HG03064 (cell line): ENCODE data around the gene RBBP8NL.
"Not testable (repeated sequence)": the region's sequence is repeated elsewhere in the genome, so short reads cannot be mapped to it uniquely, and the experiment has no call there.

Source experiments
- ATAC-seq: cut with Tn5 transposase; IDR thresholded peaks from one replicate; pipeline ENCODE4 v1.9.1; 2021; ENCODE audit warnings: low read depth; ENCODE audit not compliant: unreplicated experiment

The RBBP8NL gene

DNA sequence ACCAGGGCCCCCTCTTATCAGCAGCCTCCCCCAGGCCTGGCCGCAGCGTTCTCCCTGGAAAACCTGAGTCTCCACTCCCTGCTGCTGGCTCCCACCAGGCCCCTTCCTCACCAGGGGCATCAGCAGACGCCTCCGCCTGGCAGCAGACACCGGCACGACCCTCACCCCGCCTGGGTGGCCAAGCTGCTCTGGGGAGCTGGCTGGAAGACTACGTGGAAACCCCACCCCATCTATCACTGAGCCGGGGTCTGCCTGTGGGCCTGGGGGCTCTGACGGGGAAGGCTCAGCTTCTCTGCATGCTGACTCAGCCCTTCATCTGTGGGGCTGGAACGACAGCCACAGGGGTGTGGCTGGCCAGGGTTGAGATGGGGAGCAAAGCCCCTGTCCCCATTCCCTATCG is 19.1 kb upstream of the RBBP8NL start:
- no peak for ATAC-seq

DNA sequence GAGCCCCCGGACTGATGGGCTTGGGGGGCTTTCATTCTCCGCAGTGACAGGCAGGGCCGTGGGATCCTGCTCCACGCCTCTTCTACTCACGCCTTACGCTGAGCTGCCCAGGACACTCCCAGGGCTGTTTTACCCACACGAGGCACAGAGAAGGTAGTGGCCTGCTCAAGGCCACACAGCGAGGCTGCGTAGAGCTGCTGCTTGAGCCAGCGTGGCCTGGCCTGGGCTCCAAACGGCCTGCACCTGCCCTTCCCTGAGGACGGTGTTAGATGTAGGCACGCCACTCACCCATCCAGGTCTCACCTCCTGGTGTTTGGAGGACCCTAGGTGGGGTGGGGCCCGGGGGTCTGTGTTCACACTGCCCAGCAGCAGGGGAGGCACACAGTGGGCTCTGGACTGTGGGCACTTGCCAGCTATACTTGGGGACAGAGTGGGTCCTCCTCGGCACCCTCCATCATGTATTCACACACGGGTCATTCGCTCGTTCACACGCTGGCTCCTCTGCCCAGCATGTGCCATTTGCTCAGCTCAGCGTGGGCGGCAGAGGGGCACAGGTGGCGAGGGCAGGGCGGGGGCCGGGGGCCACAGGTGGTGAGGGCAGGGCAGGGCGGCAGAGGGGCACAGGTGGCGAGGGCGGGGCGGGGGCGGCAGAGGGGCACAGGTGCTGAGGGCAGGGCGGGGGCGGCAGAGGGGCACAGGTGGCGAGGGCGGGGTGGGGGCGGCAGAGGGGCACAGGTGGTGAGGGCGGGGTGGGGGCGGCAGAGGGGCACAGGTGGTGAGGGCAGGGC is 18.4 kb upstream of the RBBP8NL start:
- ATAC-seq: no peak

DNA sequence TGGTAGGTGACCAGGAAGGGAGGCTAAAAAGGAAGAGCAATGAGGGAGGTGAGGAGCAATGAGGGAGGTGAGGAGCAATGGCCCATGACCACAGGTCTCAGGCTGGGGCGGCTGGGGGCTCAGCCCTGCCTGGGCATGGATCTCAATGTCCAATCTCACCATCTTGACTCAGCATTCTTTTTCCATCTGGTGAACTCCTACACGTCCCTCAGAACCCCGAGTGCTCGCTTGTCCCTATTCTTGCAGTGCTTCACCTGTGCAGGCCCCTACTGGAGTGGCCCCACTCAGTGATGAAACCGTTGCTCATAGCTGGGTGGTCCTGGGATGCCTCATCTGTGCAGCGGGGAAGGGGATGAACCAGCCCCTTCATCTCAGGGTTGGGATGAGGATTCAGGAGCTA is 16.9 kb upstream of the RBBP8NL start:
- ATAC-seq: no peak

DNA sequence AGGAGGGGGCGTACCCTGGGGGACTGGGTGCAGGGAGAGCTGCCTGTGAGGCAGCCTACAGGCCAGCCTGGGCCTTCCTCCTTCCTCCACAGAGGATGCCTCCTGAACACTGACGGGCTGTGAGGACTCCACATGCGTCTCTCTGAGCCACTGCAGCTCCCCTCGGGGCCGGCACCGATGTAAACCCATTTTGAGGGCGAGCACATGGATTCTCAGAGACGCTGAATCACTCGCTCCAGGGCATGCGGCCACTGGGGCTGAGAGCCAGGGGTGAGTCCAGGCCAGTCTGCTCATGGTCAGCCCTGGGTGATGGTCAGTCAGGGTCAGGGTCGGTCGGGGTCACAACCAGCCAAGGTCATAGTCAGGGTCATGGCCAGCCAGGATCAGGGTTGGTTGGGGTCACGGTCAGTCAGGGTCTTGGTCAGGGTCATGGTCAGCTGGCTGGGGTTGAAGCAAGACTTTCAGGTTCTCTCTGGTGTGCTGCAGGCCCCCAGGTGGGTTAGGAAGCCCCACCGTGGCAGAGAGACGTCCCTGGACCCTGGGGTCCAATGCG is 14.7 kb upstream of the RBBP8NL start:
- no peak for ATAC-seq

DNA sequence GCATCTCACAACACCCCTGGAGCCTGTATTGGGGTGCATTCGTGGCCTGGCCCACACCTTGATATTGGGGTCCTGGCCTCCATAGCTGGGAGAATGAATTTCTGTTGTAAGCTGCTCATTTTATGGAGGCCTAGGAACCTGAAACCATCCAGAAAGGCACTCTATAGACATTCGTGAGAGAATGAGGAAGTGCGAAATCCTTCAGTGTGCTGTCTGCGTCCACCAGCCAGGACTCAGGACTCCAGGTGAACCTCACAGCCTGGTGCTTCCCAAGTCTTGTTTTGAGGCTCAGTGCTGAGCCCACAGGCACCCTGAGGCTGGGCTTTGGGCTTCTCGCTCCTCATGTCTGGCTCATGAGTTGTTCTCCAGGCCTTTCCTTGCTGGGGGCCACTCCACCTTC is 11.9 kb upstream of the RBBP8NL start:
- ATAC-seq: no peak

DNA sequence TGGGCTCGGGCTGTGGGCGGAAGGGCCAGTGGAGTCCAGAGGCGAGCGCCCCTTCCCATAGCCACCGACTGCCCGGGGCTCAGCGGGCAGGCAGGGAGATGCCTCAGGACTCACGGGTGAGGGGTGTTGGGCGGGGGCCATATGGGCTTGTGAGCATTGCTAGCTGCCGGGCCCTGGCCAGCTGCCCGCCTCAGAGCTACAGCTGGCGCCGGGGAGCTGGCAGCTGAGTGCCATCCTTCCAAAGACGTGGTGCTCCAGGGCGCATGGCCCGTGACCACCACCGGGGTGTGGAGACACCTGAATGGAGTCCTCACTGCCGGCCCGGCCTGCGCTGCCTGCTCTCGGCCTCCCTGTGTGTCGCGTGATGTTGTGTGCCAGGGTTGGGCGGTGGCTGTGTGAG is 10.6 kb upstream of the RBBP8NL start:
- ATAC-seq: no peak

DNA sequence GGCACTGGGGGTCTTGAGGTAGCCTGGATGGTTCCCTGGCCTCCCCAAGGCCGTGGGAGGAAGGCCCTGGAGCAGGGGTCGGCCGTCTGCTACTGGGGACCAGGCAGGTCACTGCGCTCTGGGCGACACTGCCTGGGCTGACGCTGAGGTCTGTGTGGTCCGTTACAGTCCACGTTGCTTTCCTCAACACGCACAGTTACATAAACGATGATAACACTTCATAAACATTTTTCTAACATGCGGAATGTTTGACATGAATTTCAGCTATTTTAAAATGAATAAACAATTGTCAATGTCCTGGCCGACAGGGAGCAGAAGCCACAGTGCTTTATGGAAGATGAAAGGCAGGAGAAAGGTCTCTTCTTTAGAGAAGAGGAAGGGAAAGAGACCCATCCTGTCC is 10.2 kb upstream of the RBBP8NL start:
- no peak for ATAC-seq

DNA sequence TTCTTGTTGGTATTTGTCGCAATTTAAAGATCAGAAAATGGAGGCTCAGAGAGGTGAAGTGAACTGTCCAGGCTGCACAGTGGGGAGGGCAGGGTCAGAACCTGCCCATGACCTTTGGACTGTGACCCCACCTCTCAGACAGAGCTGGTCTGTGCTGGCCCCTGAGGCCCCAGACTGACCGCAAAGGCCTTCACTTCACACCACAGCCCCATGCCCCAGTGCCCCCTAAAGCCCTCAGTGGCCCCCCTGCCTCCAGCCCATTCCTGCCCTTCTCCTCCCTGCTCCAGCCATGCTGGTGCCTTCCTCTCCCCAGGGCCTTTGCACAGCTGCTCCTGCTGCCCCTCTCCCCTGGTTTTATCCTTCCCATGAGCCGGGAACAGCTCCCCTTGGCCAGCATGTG is 9.4 kb upstream of the RBBP8NL start:
- ATAC-seq: no peak

DNA sequence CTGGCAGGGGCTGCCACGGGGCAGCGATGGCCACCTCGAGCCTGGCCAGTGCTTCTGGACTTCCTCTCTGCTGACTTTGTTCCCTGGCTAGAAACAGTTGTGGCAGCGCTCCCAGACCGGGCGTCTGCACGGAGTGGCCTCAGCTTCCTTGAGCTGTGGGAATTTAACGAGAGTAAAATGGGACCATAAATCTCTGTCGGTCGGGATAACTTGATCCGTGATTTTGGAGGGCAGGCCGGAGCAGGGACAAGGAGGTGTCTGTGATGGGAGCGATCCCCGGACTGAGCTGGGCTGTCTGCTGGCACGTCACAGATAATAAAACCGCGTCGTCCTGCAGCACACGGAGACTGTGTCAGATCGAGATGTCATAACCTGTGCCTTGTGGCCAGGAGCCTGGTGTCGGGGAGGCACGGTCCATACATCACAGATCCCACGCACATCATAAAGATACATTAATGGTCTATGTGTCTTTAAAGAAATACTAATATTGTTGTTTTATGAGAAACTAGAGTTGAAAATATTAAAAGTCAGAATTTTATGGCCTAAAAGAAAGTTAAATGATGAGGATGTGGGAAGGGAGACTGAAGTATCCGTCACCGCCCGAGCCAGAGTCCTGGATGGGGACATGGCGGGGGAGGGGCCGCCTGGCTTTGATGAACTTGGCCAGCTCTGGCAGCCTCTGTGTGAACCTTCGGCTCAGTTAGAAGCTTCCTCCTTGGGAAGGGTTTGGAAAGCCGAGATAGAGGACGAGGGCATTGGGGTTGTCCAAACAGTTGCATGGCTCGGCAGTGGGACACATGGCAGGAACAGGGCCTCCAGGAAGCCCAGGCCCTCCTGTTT is 6.5 kb upstream of the RBBP8NL start:
- ATAC-seq: no peak

DNA sequence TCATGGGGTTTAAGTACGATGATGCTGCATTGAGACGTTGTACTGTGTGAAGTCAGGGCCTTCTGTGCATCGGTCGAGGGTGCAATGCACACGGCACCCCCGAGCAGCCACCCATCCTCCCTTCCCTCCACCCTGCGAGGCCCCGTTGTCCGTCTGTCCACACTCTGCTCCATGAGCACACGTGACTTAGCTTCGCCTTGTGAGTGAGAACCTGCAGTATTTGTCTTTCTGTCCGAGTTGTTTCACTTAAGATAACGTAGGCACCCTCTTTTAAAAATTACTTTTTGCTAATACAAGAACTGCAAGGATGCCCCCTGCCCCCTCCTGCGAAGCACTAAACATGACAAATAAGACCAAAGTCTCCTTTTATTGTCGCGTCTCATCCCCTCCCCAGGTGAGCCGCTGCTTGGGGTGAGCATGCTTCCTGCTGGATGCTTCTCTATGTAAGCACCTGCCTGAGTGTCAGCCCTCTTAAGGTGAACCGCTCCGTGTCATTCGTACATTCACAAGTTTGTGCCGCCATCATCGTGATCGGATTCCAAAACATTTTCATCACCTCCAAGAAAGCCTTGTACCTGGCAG is 3.6 kb upstream of the RBBP8NL start:
- no peak for ATAC-seq

DNA sequence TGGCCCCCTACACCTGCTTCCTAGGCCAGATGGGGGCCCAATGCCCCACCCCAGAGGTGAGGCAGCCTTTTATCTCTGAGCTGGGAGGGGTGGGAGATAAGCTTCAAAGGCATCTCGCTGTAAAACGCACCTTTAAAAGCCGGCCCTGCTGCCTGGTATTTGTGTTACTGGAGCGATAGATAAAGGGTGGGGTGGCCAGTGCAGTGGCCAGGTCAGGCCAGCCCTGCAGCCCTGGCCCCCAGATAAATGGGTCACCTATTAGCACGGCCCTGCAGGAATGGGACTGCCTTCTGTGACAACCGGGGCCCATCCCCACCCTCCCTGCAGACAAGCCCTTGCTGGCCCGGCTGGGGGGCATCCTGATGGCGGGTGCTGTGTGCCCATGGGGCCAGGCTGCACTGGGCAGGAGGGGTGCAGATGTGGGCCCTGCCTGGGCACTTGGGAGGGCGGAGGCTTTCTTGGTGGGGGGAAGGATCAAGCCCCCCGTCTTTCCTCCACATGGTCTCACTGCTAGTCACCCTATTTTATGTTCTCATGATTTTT is 3.0 kb upstream of the RBBP8NL start:
- ATAC-seq: no peak

DNA sequence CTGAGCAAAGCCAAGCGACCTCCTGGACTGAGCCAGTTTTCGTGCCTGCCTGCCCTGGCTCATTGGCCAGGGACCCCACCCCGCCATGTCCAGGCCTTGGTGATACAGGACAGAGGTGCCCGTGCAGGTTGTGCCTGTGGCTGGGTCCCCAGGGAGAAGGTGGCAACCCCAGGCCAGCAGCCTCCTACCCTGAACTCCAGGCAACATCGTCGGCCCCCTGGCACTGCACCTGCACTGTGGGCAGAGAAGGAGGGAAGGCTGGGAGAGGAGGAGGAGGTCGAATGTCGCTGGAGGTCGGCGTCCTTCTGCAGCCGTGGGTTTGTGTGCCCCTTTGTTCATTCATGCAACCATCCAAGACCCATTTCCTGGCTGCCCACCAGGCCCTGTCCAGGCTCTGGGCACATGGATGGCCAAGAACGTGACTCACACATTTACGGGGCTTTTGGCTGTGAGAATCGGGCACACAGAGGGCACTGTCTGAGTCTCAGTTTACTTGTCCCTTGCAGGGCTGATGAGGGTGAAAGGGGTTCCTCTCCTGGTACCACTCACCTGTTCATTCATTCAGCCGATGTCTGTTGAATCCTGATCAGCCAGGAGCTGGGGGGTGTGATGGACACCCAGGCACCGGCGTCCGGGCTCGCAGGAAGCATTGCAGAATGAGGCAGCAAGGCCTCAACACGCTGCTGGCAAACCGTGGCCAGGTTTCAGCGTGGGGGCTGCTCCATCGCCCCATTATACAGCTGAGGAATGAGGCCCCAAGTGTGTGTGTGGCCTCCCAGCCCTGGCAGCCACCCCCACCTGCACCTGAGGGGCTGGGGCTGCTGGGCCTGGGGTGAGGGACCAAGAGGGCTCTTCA is 2.3 kb upstream of the RBBP8NL start:
- no peak for ATAC-seq

DNA sequence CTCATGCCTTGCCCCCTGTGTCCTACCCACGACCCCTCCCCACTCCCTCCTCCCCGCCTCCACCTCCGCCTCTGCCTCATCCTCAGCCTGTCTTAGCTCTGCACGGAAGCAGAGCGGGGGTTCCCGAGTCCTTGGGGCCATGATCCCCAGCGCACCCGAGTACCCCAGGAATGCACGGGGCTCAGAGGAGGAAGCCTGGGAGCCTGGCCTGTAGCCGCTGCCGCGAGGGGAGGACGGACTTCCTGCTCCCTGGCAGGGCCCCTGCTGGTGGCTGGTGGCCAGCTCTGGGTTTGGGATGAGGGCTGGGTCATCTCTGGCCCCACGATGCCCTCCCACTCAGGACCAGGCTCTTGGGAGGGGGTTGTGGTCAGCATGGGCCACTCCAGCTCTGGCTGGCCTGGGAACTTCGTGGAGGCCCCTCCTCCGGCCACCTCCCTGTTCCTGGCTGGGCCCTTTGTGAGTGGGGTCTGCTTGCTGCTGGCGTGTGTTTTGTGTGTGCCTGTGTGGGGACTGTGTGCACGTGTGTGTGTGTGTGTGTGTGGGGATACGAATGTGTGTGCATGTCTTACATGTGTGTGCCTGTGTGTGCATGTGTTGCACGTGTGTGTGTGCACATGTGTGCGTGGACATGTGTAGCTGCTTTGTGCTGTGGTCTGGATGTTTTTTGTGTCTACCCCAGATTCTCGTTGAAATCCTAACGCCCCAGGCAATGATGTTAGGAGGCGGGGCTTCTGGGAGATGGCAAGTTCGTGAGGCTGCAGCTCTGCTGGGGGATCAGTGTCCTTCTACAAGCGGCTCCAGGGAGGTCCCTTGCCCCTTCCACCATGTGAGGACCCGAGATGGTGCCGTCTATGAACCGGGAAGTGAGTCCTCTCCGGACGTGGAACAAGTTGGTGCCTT is 1.3 kb upstream of the RBBP8NL start:
- no peak for ATAC-seq

DNA sequence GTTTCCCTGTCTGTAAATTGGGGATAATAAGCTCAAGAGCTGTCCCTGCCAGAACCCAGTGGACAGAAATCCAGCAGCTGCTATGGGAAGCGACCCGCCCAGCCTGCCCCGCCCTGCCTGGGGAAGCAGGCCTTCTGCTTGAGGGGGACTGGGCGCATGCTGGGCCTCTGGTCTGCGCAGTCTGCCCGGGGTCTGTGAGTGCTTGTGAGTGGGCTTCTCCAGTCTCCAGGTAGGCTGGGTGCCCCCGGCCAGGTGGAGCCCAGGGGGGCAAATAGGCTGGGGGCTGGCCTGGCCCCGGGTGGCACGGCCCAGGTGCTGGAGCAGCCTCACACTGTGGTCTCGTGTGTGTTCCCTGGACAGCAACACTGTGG is 648 bp upstream of the RBBP8NL start:
- no peak for ATAC-seq

DNA sequence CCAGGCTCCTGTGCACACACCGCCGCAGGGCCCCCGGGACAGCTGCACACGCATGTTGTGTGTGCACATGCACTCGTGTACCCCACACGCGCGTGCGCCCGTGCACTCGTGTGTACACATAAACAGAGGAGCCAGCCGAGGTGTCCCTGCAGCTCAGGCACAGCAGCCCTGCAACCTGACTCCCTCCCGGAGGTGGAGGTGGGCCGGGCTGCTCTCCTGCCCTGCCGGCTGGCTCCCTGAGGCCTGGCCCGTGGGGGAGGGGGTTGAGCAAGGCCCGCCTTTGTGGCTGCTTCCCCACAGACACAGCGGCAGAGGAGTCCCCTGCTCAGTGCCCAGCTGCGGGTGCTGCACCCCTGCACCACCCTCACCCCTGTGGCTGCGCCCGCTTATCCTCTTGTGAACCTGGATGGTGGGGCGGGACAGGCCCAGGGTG is 624 bp downstream of the RBBP8NL start:
- ATAC-seq: no peak

DNA sequence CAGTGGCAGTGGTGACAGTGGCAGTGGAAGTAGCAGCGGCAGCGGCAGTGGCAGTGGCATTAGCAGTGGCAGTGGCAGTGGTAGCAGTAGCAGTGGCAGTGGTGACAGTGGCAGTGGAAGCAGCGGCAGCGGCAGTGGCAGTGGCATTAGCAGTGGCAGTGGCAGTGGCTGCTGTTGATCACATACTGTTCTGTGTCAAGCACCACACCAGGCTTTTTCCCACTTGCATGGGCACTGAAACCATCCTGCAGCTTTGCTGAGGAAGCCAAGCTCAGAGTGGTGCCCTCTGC is 1.3 kb downstream of the RBBP8NL start:
- not testable (repeated sequence) for ATAC-seq

DNA sequence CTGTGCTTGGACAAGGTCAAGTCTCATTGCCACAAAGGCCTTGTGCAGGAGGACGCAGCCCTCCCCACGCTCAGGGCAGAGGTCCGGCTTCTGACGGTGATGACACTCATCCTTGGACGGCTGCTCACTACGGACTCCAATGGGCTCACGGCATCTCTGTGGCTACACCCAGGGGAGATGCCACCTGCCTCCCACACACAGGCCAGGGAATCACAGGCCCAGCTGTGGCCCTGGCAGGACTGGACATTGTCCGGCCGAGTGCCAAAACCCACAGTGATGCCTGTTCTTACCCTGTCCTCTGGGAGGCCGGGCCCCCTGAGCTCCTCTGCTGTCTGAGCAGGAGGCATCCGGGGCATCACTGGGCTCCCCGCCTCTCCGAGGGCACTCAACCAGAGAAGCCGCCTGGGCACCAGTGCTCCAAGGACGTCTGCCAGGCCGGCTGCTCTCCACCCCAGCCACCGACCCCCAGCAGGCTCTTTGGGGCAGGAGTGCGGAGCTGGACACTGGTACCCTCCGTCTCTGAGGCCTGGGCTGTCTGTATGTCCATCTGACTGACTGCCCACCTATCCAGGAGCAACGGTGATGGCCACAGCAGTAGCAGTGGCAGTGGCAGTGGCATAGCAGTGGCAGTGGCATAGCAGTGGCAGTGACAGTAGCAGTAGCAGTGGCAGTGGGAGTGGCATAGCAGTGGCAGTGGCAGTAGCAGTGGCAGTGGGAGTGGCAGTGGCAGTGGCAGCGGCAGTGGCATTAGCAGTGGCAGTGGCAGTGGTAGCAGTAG is 1.9 kb downstream of the RBBP8NL start:
- ATAC-seq: no peak

DNA sequence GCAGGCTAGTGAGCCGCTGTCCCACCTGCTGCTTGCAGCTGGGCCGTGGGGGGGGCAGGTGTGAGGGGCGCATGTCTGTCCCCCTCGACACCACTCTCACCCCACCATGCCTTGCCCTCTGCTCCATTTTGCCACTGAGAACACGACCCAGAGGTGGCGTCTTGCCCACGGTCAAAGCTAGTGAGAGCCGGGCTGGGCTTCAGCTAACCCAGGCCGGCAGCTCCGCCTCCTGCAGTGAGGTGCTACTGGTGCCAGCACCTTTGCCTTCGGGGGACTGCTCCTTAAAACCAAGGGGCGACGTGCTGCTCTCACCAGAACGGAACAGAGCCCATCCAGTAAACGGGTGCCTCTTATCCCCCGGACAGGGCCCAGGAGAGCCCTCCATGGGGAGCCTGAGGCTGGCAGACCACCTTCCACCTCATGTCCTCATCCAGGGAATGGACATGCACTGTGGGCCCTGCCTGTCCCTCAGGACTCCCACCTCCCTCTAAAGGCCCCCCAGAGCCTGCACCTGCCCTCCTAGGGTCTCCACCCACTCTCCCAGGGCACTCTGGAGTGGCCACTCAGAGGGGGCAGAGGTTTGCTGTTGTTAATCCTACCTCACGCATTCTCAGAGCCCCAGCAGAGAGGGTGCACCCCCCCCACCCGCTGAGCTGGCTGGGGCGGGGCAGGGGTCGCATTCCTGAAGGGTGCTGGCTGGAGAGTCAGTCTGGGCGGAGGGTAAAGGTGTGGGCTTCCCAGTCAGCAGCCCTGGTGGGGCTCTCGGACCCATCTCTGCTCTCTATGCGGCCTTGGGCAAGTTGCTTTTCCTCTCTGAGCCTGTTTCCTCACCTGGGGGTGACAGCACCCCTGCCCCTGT is 2.9 kb downstream of the RBBP8NL start:
- ATAC-seq: no peak
